Kidney (tissue), 14 donors: ENCODE measurements around the gene PARS2. TPM values are rescaled to one million over a fixed set of nuclear protein-coding genes. Genes with fewer than 3 reads are reported as not detected.
A peak's percentile ranks its signal among the peaks of the same experiment; 100 is the strongest.

Experiments used
- DNase-seq, 5 donors: peaks; one replicate each; pipeline ENCODE4 v3.0.0-alpha.2; 2013 to 2020
- FAIRE-seq: peaks from 2 replicates; lab custom pipeline; 2012; peaks lifted over from hg19 to GRCh38; lab: Jason Lieb, UNC
- H3K27ac ChIP-seq, 2 donors: one replicate each; pipeline ENCODE4 v1.7.0; 2013; ENCODE audit warnings: low read depth in 2 of 2, low read length in 2 of 2, inconsistent platforms in 1 of 2
- H3K27me3 ChIP-seq: one replicate; pipeline ENCODE4 v1.7.1; 2013; ENCODE audit warnings: low read length, inconsistent platforms; ENCODE audit not compliant: control insufficient read depth, insufficient read depth
- H3K36me3 ChIP-seq, 3 donors: one replicate each; pipeline versions ENCODE4 v1.7.0 to v1.7.1; 2013; ENCODE audit warnings: low read length in 3 of 3, control low read depth in 1 of 3, inconsistent platforms in 1 of 3; ENCODE audit not compliant: insufficient read depth in 3 of 3, control insufficient read depth in 2 of 3
- H3K4me1 ChIP-seq, 3 donors: one replicate each; pipeline versions ENCODE4 v1.7.0 to v1.7.1; 2013; ENCODE audit warnings: low read length in 3 of 3, inconsistent platforms in 1 of 3, low read depth in 1 of 3; ENCODE audit not compliant: control insufficient read depth in 2 of 3, insufficient read depth in 2 of 3
- H3K4me3 ChIP-seq, 3 donors: one replicate each; pipeline versions ENCODE4 v1.7.0 to v1.8.1; 2013; ENCODE audit warnings: low read length in 3 of 3, control low read depth in 1 of 3, inconsistent platforms in 1 of 3
- H3K9ac ChIP-seq, 3 donors: one replicate each; pipeline versions ENCODE4 v1.7.0 to v1.7.1; 2013; ENCODE audit warnings: low read length in 3 of 3, control low read depth in 1 of 3, inconsistent platforms in 1 of 3
- H3K9me3 ChIP-seq, 3 donors: one replicate each; pipeline versions ENCODE4 v1.7.0 to v1.7.1; 2013; ENCODE audit warnings: low read length in 3 of 3, control low read depth in 1 of 3, inconsistent platforms in 1 of 3; ENCODE audit not compliant: control insufficient read depth in 2 of 3, insufficient read depth in 1 of 3
- CTCF ChIP-seq: IDR thresholded peaks from 3 replicates; pipeline ENCODE4 v1.5.1; 2012; ENCODE audit warnings: mild to moderate bottlenecking, moderate library complexity, borderline replicate concordance; ENCODE audit not compliant: insufficient read depth; ENCODE audit errors: extremely low read depth
- intact Hi-C: fragments of 100-400 bp; cut with DNase I; formaldehyde crosslinking; loops from one replicate; pipeline ENCODE4 v1.11.1; 2022
- polyA plus RNA-seq: library from polyadenylated mRNA; stranded (reverse); fragments of 350-450 nt; fragmentation: Illumina TruSeq; extraction: RNeasy Lipid Tissue Mini Kit (QIAGEN cat#74804); gene quantifications from one replicate; pipeline ENCODE4 v1.2.3, GENCODE V29; 2014; ENCODE audit warnings: low read depth, low replicate concordance; ENCODE audit not compliant: insufficient read depth
- total RNA-seq: library from RNA; stranded (reverse); fragmentation: NEBNext Ultra II Directional; extraction: Animal tissue kit (Norgen Biotek cat#: 25700); gene quantifications from one replicate; pipeline ENCODE4 v1.2.1, GENCODE V29; 2021
- donor health status: control.
- donor health status: control.
- donor health status: control.
- donor health status: control.
- donor health status: control.
- donor health status: DM: yes; HTN: yes; CAD: no.
- donor health status: Normal renal cell carcinoma (clear cell type).

The PARS2 gene
- total and polyA plus RNA-seq, 2 donors from 2014 or later, result 7.1 to 7.2 TPM

GRCh38 chr1:54745864-54746263 is 18.5 kb downstream of the PARS2 start:
- Histone ChIP-seq H3K9ac (no peak overlapping the region), H3K9me3 (no peaks in the 10 kb centered on the region), H3K27ac (no peak overlapping the region), H3K4me3 (no peak overlapping the region), H3K36me3 (peaks cover 0 to 16% (median 3%) of the 10 kb centered on the region in 3 donors), H3K27me3 (no peaks in the 10 kb centered on the region), H3K4me1 (no peaks in the 10 kb centered on the region)
- intact Hi-C loops, result no loop called here
- DNase-seq, result no peak
- TF ChIP-seq CTCF, result no peak
- FAIRE-seq, result no peak

- FAIRE-seq, result no peak
- intact Hi-C loops, result no loop called here
These were observed 19.0 kb downstream of the PARS2 start for GRCh38 chr1:54745274-54745673.

GRCh38 chr1:54744696-54745095 is 19.6 kb downstream of the PARS2 start:
- TF ChIP-seq CTCF, result no peak
- intact Hi-C loops, result no loop called here
- Histone ChIP-seq H3K9ac (no peak overlapping the region), H3K4me3 (no peak overlapping the region), H3K27ac (no peak overlapping the region), H3K9me3 (no peaks in the 10 kb centered on the region), H3K36me3 (peaks cover 0 to 17% (median 3%) of the 10 kb centered on the region in 3 donors), H3K27me3 (no peaks in the 10 kb centered on the region), H3K4me1 (no peaks in the 10 kb centered on the region)
- DNase-seq, result peak in 1 of 5 donors; percentile 4
- no peak for FAIRE-seq

More at GRCh38 chr1:54745274-54745673, 19.0 kb downstream of the PARS2 start:
- TF ChIP-seq CTCF, result no peak
- no peak overlapping the region for H3K9ac ChIP-seq
- H3K9me3 ChIP-seq, result no peaks in the 10 kb centered on the region
- no peak overlapping the region for H3K4me3 ChIP-seq
- H3K27me3 ChIP-seq, result no peaks in the 10 kb centered on the region
- H3K27ac ChIP-seq, result no peak overlapping the region
- peaks cover 0 to 17% (median 3%) of the 10 kb centered on the region in 3 donors for H3K36me3 ChIP-seq
- no peak for DNase-seq
- no peaks in the 10 kb centered on the region for H3K4me1 ChIP-seq
